SK-N-SH (cell line): ENCODE data around the gene CCNK. TPM values are rescaled to one million over a fixed set of nuclear protein-coding genes. Genes with fewer than 3 reads are reported as not detected.

Experiments used
- CTCF ChIA-PET: fragments of 300-600, 350-600 bp; formaldehyde crosslinking; extraction: SDS; loops from one replicate; lab custom pipeline; 2021; lab: Yijun Ruan, JAX
- POLR2A ChIA-PET: fragments of 350-600 bp; sonication (Branson Sonifier 250); formaldehyde crosslinking; extraction: SDS; loops from one replicate; lab custom pipeline; 2020; ENCODE audit warnings: antibody characterized with exemption, inconsistent platforms; lab: Yijun Ruan, JAX
- DNase-seq: peaks from one replicate; pipeline ENCODE4 v3.0.0; 2012
- H2AFZ ChIP-seq: fragments of 200-600 bp; sonication (generic); 2 replicates; pipeline ENCODE4 v1.8.1; 2016; ENCODE audit warnings: antibody characterized with exemption, mild to moderate bottlenecking, low read depth
- H3F3A ChIP-seq: fragments of 200-600 bp; sonication (generic); replicated peaks from 2 replicates; pipeline ENCODE3; 2016; ENCODE audit warnings: antibody characterized with exemption, mild to moderate bottlenecking; ENCODE audit not compliant: insufficient read depth
- H3K27ac ChIP-seq, 2 experiments: fragments of 200-500 bp in 1 of 2; fragments of 200-600 bp in 1 of 2; sonication (Bioruptor generic) in 1 of 2; sonication (generic), shearing (Covaris generic) in 1 of 2; 2 replicates each; pipeline versions ENCODE4 v1.5.1 to v1.6.1; 2014 to 2016; ENCODE audit warnings: low read depth in 2 of 2, inconsistent platforms in 1 of 2, low read length in 1 of 2, mild to moderate bottlenecking in 1 of 2, mixed read lengths in 1 of 2
- H3K27me3 ChIP-seq: fragments of 200-600 bp; sonication (generic), shearing (Covaris generic); 2 replicates; pipeline ENCODE4 v1.6.1; 2016; ENCODE audit warnings: mixed run types; ENCODE audit not compliant: insufficient read depth
- H3K36me3 ChIP-seq, 2 experiments: fragments of 200-500 bp in 1 of 2; fragments of 200-600 bp in 1 of 2; sonication (Bioruptor generic) in 1 of 2; sonication (generic) in 1 of 2; replicated peaks in 1 of 2; 2 replicates each; pipeline versions ENCODE3 to v1.5.1; 2014 to 2016; ENCODE audit warnings: low read length in 1 of 2, mild to moderate bottlenecking in 1 of 2; ENCODE audit not compliant: insufficient read depth in 2 of 2, control insufficient read depth in 1 of 2
- H3K4me1 ChIP-seq, 2 experiments: fragments of 200-500 bp in 1 of 2; fragments of 200-600 bp in 1 of 2; sonication (Bioruptor generic) in 1 of 2; sonication (generic), shearing (Covaris generic) in 1 of 2; 2 replicates each; pipeline versions ENCODE4 v1.5.1 to v1.6.1; 2014 to 2016; ENCODE audit warnings: low read depth in 1 of 2, low read length in 1 of 2, mixed run types in 1 of 2; ENCODE audit not compliant: insufficient read depth in 2 of 2, control insufficient read depth in 1 of 2
- H3K4me2 ChIP-seq: fragments of 200-600 bp; sonication (generic), shearing (Covaris generic); 2 replicates; pipeline ENCODE4 v1.6.1; 2017; ENCODE audit warnings: mixed run types
- H3K4me3 ChIP-seq, 2 experiments: fragments of 200-500 bp in 1 of 2; fragments of 200-600 bp in 1 of 2; sonication (Bioruptor generic) in 1 of 2; sonication (generic), shearing (Covaris generic) in 1 of 2; 2 replicates each; pipeline versions ENCODE4 v1.5.1 to v1.8.1; 2014 to 2016; ENCODE audit warnings: low read depth in 2 of 2, inconsistent platforms in 1 of 2, low read length in 1 of 2, mild to moderate bottlenecking in 1 of 2, mixed read lengths in 1 of 2, moderate library complexity in 1 of 2
- H3K79me2 ChIP-seq: fragments of 200-600 bp; sonication (generic); 2 replicates; pipeline ENCODE4 v1.8.1; 2017; ENCODE audit warnings: mild to moderate bottlenecking; ENCODE audit not compliant: insufficient read depth
- H3K9ac ChIP-seq: fragments of 200-600 bp; sonication (generic); 2 replicates; pipeline ENCODE4 v1.6.1; 2017; ENCODE audit warnings: mixed run types
- H3K9me2 ChIP-seq: fragments of 200-600 bp; sonication (generic); 2 replicates; pipeline ENCODE4 v1.6.1; 2017; ENCODE audit warnings: mixed run types
- H3K9me3 ChIP-seq: fragments of 200-600 bp; sonication (generic); 2 replicates; pipeline ENCODE4 v1.6.1; 2017; ENCODE audit warnings: mixed run types, mild to moderate bottlenecking, moderate library complexity
- H4K20me1 ChIP-seq: fragments of 200-600 bp; sonication (generic); 2 replicates; pipeline ENCODE4 v1.6.1; 2017; ENCODE audit warnings: mild to moderate bottlenecking, mixed run types; ENCODE audit not compliant: insufficient read depth
- CHD2 ChIP-seq: fragments of 150-350 bp; IDR thresholded peaks from 2 replicates; pipeline ENCODE4 v1.6.1; 2018; ENCODE audit warnings: low read length; ENCODE audit not compliant: partially characterized antibody
- GATA2 ChIP-seq: sonication (generic); formaldehyde crosslinking; IDR thresholded peaks from 2 replicates; pipeline ENCODE4 v1.5.0; 2020; ENCODE audit warnings: mild to moderate bottlenecking, missing genetic modification reagents
- MEF2A ChIP-seq: IDR thresholded peaks from 2 replicates; pipeline ENCODE4 v1.4.0; 2012; ENCODE audit warnings: low read depth, borderline replicate concordance
- MXI1 ChIP-seq: IDR thresholded peaks from 2 replicates; pipeline ENCODE4 v1.6.1; 2012; ENCODE audit warnings: mild to moderate bottlenecking, low read depth, low read length, improper control_type of control experiment
- RCOR1 ChIP-seq: fragments of 150-350 bp; IDR thresholded peaks from 2 replicates; pipeline ENCODE4 v1.6.1; 2017; ENCODE audit warnings: antibody characterized with exemption, low read length
- RFX5 ChIP-seq: IDR thresholded peaks from 2 replicates; pipeline ENCODE4 v1.6.1; 2012; ENCODE audit warnings: mild to moderate bottlenecking, improper control_type of control experiment, low read length
- SMC3 ChIP-seq: IDR thresholded peaks from 2 replicates; pipeline ENCODE4 v1.6.1; 2012; ENCODE audit warnings: low read depth, low read length, improper control_type of control experiment
- ZBTB33 ChIP-seq: IDR thresholded peaks from 2 replicates; pipeline ENCODE4 v1.4.0; 2012; ENCODE audit warnings: low read depth, borderline replicate concordance
- WGBS: methylation state at CpG from one replicate; pipeline ENCODE4 v1.1.6; 2017; ENCODE audit warnings: low lambda C conversion rate; 5-methylcytosine and 5-hydroxymethylcytosine counted together
- polyA plus RNA-seq, 3 experiments: library from polyadenylated mRNA; depleted of rRNA; stranded (reverse); fragments of >200 nt; gene quantifications; 2 replicates each; pipeline ENCODE4 v1.2.3, GENCODE V29; 2012

The CCNK gene
- polyA plus RNA-seq, 1 of the 3 experiments (the other 2 are of a cell fraction), result 14.6 TPM

GRCh38 chr14:99527026-99527425 is 45.8 kb downstream of the CCNK start:
- peaks cover 20% of the 10 kb centered on the region; the same call in 1 of the 2 replicates for H3K79me2 ChIP-seq
- peaks cover 30 to 61% of the 10 kb centered on the region in 2 experiments; a peak in 3 of 4 replicates for H3K4me1 ChIP-seq
- no peaks in the 10 kb centered on the region for H3K27me3 ChIP-seq
- peak overlapping the region in 1 of 2 experiments; percentile 11; a peak in 1 of 4 replicates for H3K27ac ChIP-seq
- TF ChIP-seq CHD2, result no peak
- no peak for TF ChIP-seq SMC3
- TF ChIP-seq RFX5, result no peak
- CTCF ChIA-PET, result interaction anchor here (0.6 to 2.8 kb wide), 5 partner anchors 14 to 358 kb away, joined by 3 to 11 read pairs (median 4); no protein-coding TSS in a partner anchor
- no peaks in the 10 kb centered on the region for H3K9me2 ChIP-seq
- no peak overlapping the region for H3K9ac ChIP-seq
- no peaks in the 10 kb centered on the region for H4K20me1 ChIP-seq
- no peak for DNase-seq
- H2AFZ ChIP-seq, result no peak overlapping the region
- no peaks in the 10 kb centered on the region for H3K36me3 ChIP-seq
- POLR2A ChIA-PET, result no interaction called here
- H3K4me3 ChIP-seq, result no peak overlapping the region
- H3F3A ChIP-seq, result no peaks in the 10 kb centered on the region
- WGBS, result 97% methylated on average over 7 of the region's 12 CpGs
- no peak overlapping the region for H3K4me2 ChIP-seq
- H3K9me3 ChIP-seq, result no peaks in the 10 kb centered on the region

DNA sequence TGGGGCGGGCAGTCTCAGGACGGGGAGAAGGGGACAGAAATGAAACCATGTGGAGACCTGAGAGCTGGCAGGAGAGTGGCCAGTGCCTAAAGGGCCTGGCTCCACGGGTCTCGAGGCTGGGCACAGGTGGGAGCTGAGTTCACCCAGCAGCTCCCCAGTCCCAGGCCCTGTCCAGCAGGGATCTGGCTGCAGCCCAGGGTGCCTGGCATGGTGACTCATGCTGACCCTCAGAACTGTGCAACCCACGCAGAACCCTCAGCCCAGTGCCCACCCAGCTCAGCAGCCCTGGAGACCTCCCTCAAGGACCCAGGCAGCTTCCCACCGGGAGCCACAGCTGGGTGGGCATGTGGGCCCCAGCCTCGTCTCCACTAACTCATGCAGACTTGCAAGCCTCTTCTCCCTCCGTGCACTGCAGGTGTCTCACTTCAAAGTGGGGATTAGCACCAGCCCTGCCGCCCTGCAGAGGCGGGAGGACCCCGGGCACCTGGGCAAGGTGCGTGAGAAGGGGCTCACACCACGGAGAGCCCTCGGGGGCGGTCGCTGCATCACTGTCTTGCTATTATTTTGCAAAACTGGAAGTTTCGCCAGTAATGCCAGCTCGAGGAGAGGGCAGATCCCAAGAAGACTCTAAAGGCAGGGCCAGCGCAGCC is 46.3 kb downstream of the CCNK start:
- POLR2A ChIA-PET, result no interaction called here
- H3F3A ChIP-seq, result no peaks in the 10 kb centered on the region

More for the DNA sequence above, 46.3 kb downstream of the CCNK start:
- H3K79me2 ChIP-seq, result peaks cover 25% of the 10 kb centered on the region; the same call in 1 of the 2 replicates
- DNase-seq, result no peak
- H3K36me3 ChIP-seq, result no peaks in the 10 kb centered on the region
- no peak overlapping the region for H2AFZ ChIP-seq
- no peaks in the 10 kb centered on the region for H3K9me3 ChIP-seq
- no peak overlapping the region for H3K4me3 ChIP-seq
- no peak overlapping the region for H3K9ac ChIP-seq
- peaks cover 32 to 60% of the 10 kb centered on the region in 2 experiments; a peak in 3 of 4 replicates for H3K4me1 ChIP-seq
- no peaks in the 10 kb centered on the region for H4K20me1 ChIP-seq
- 88% methylated on average over 14 of the region's 19 CpGs for WGBS
- no peak overlapping the region for H3K4me2 ChIP-seq
- CTCF ChIA-PET, result interaction anchor here (0.7 to 2.8 kb wide), 4 partner anchors 12 to 101 kb away, joined by 3 to 11 read pairs (median 4); no protein-coding TSS in a partner anchor
- H3K27ac ChIP-seq, result no peak overlapping the region; a peak in 1 of 4 replicates
- TF ChIP-seq MXI1 (no peak), ZBTB33 (no peak), MEF2A (no peak), GATA2 (CRISPR knock-in tag) (no peak), RCOR1 (no peak)
- no peaks in the 10 kb centered on the region for H3K27me3 ChIP-seq
- no peaks in the 10 kb centered on the region for H3K9me2 ChIP-seq
